AG04449 (cell line): Measurements from ENCODE around the gene GCNT3.

ENCODE experiments used
- CTCF ChIA-PET: fragments of 350-600 bp; formaldehyde crosslinking; extraction: SDS; loops from one replicate; lab custom pipeline; 2021; ENCODE audit warnings: antibody characterized with exemption; lab: Yijun Ruan, JAX
- POLR2A ChIA-PET: fragments of 400-600, 350-600 bp; formaldehyde crosslinking; extraction: SDS; loops from one replicate; lab custom pipeline; 2020; ENCODE audit warnings: antibody characterized with exemption, inconsistent platforms; lab: Yijun Ruan, JAX
- DNase-seq: peaks from one replicate; pipeline ENCODE4 v3.0.0-alpha.2; 2010; ENCODE audit warnings: low read depth, low spot score
- H3K4me3 ChIP-seq: 2 replicates; pipeline ENCODE4 v1.5.1; 2011; ENCODE audit warnings: low read depth, mild to moderate bottlenecking, control low read depth, low read length
- CTCF ChIP-seq: IDR thresholded peaks from one replicate; pipeline ENCODE4 v1.5.1; 2011; ENCODE audit warnings: mild to moderate bottlenecking, moderate library complexity, low read length, control low read depth, inconsistent platforms; ENCODE audit not compliant: insufficient read depth; ENCODE audit errors: missing control alignments

The GCNT3 gene

DNA sequence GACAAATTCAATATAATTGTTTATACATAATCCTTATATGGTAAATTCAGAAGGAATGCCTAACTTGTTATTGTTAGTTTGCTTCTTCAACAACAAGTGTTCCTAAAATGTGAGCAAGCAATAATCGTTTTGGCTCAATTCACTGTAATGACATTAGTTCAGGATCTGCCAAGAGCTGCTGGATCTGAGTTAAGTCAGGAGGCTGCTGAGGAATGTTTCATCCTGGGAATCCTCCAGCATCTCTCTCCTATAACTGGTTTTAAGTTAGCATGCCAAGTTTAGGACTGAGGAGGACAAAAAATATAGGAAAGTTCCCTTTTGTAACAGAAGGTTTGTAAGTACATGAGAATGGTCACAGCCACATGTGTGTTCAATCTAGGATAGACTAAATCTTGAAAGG is 50.7 kb downstream of the GCNT3 start:
- no peak overlapping the region for H3K4me3 ChIP-seq
- TF ChIP-seq CTCF, result no peak
- ChIA-PET POLR2A (interaction anchor here (0.6 kb wide), 1 partner anchor 99 kb away, joined by 3 read pairs; no protein-coding TSS in a partner anchor), CTCF (no interaction called here)
- DNase-seq, result peak; percentile 37

- ChIA-PET POLR2A (no interaction called here), CTCF (no interaction called here)
- no peak for DNase-seq
- no peak for TF ChIP-seq CTCF
- H3K4me3 ChIP-seq, result no peak overlapping the region
Observed at GRCh38 chr15:59668556-59668955, 57.0 kb downstream of the GCNT3 start.
